Suprapubic skin (tissue), 4 donors: ENCODE measurements around the gene CDH8.

ENCODE experiments used
- CTCF ChIP-seq, 2 donors: fragments of 200-600 bp in 1 of 2; fragments of 450-650 bp in 1 of 2; sonication (generic) in 1 of 2; IDR thresholded peaks; one replicate each; pipeline ENCODE4 v1.5.1; 2016 to 2019; ENCODE audit warnings: antibody characterized with exemption in 2 of 2, mild to moderate bottlenecking in 1 of 2, moderate library complexity in 1 of 2
- EP300 ChIP-seq: sonication (generic); formaldehyde crosslinking; IDR thresholded peaks from one replicate; pipeline ENCODE4 v1.6.1; 2017; ENCODE audit warnings: antibody characterized with exemption
- POLR2A ChIP-seq, 2 donors: fragments of 450-650 bp; IDR thresholded peaks; one replicate each; pipeline ENCODE4 v1.6.1; 2017; ENCODE audit warnings: antibody characterized with exemption in 2 of 2, mild to moderate bottlenecking in 2 of 2, moderate library complexity in 2 of 2
- POLR2AphosphoS5 ChIP-seq, 3 donors: sonication (generic); formaldehyde crosslinking; IDR thresholded peaks; one replicate each; pipeline ENCODE4 v1.6.1; 2017; ENCODE audit warnings: antibody characterized with exemption in 3 of 3

DNA sequence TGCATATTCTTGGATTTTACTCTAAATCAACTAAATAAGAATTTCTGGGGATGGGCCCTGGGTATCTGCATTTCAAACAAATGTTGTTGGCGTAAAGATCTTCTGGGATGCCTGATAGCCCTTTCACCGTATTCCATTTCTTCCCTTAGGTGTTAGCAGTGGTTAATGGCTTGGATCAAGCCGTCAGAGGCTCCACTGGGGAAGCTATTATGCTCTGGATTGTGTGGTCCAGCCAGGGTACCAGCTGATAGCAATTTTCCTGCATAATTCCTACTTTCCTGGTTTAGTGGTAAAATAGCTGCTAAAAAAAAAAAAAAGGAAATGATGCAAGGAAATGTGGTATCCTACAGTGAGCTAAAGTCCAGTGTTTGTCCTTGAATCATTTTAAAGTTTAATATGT lies 365.1 kb downstream of the CDH8 start:
- TF ChIP-seq CTCF (IDR thresholded peaks at IDR 0.05) (no peak), POLR2AphosphoS5 (IDR thresholded peaks at IDR 0.05) (no peak), EP300 (no peak), POLR2A (IDR thresholded peaks at IDR 0.05) (no peak)
